Measurements from ENCODE around the gene MRGPRF.

GRCh38 chr11:69037074-69037473 lies 24.0 kb upstream of the MRGPRF start:
- TF ChIP-seq CTCF (IDR thresholded peaks at IDR 0.05) (no peak), POLR2A (IDR thresholded peaks at IDR 0.05) (no peak), EP300 (IDR thresholded peaks at IDR 0.05) (no peak)
